ENCODE measurements around the gene SDK1.
"Not testable (repeated sequence)": the region's sequence is repeated elsewhere in the genome, so short reads cannot be mapped to it uniquely, and the experiment has no call there.

The SDK1 gene

DNA sequence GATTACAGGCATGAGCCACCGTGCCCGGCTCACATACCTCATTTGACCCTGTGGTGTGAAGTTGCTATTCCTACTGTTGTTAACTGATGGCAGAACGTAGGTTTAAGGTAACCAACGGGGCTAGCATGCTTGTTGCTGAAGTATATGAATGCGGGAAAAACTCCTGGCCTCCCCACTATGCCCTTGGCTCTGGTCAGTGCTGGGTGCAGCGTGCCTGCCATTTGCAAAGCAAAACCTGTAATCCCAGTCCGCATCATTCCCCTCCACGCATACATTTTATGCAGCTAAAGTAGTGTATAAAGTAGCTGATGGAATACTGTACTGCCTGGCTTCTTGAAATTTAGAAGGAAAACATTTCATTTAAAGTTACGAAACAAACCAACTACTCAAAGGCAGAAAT lies 273.3 kb downstream of the SDK1 start:
- DNase-seq (ENCODE audit: extremely low read depth, low read depth), result no peak
- TF ChIP-seq, protein P1, sequence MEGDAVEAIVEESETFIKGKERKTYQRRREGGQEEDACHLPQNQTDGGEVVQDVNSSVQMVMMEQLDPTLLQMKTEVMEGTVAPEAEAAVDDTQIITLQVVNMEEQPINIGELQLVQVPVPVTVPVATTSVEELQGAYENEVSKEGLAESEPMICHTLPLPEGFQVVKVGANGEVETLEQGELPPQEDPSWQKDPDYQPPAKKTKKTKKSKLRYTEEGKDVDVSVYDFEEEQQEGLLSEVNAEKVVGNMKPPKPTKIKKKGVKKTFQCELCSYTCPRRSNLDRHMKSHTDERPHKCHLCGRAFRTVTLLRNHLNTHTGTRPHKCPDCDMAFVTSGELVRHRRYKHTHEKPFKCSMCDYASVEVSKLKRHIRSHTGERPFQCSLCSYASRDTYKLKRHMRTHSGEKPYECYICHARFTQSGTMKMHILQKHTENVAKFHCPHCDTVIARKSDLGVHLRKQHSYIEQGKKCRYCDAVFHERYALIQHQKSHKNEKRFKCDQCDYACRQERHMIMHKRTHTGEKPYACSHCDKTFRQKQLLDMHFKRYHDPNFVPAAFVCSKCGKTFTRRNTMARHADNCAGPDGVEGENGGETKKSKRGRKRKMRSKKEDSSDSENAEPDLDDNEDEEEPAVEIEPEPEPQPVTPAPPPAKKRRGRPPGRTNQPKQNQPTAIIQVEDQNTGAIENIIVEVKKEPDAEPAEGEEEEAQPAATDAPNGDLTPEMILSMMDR (IDR thresholded peaks at IDR 0.05; ENCODE audit: low read depth, low read length), result no peak

DNA sequence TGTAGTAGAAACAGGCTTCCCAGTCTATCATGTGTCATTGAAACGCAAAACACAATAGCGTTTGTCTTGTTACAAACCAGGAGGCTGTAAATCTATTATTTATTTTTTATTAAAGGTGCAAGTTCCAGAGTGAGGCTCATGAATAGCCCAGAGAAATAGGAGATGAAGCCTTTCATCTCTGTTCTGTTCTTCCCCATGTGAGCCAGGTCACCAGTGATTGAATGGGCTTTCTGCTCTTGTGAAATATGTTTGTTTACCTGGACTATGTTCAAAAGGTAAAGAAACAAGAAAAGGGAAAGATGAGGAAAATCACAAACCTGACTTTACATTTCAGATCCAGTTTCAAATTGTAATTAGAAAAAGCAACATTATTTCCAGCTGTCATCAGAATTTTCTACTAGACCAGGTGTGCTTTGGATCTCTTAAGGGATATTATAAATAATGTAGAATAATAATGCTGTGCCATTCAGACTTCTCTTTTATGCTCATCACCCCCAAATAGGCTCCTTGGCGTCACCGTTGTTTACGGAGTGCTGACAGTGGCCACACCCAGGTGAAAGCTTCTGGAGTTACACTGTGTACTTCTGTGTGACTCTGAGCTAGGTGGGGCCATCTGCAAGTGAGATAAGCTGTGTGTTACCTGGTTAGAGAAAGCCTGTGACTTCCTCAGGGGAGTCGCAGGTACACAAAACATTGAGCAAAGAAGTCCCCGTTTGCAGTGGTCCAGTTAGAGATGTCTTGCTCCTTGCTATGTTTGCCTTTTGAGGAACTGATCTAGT lies 274.9 kb downstream of the SDK1 start:
- DNase-seq (ENCODE audit: extremely low read depth, low read depth), result no peak
- TF ChIP-seq, protein P1 (IDR thresholded peaks at IDR 0.05; ENCODE audit: low read depth, low read length), result no peak

DNA sequence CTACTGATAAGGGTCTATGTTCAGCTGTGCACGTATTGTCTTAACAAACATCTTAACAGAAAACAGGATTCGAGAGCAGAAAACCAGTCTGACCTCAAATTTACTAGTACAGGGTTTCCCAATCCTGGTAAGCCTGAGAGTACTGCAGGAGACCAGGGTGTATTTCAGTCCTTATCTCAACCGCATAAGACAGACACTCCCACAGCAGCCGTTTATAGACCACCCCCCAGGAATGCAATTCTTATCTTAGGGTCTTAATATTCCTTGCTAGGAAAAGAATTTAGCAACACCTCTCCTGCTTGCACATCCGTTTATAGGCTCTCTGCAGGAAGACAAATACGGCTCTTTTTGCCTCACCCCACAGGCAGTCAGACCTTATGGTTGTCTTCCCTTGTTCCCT lies 277.3 kb downstream of the SDK1 start:
- TF ChIP-seq, protein P1 (IDR thresholded peaks at IDR 0.05; ENCODE audit: low read depth, low read length), result no peak

GRCh38 chr7:3579638-3580219 lies 278.7 kb downstream of the SDK1 start:
- no peak for DNase-seq (ENCODE audit: extremely low read depth, low read depth)
- TF ChIP-seq, protein P1 (IDR thresholded peaks at IDR 0.05; ENCODE audit: low read depth, low read length), result no peak

More for the DNA sequence above, 277.3 kb downstream of the SDK1 start:
- no peak for DNase-seq (ENCODE audit: extremely low read depth, low read depth)

DNA sequence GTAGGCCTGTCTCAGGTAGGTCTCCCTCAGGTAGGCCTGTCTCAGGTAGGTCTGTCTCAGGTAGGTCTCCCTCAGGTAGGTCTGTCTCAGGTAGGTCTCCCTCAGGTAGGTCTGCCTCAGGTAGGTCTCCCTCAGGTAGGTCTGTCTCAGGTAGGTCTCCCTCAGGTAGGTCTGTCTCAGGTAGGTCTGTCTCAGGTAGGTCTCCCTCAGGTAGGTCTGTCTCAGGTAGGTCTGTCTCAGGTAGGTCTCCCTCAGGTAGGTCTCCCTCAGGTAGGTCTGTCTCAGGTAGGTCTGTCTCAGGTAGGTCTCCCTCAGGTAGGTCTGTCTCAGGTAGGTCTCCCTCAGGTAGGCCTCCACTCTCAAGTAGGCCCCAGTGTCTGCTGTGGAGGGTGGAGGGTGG lies 281.1 kb downstream of the SDK1 start:
- DNase-seq (ENCODE audit: extremely low read depth, low read depth), result not testable (repeated sequence)

GRCh38 chr7:3585826-3586225 lies 284.8 kb downstream of the SDK1 start:
- no peak for DNase-seq (ENCODE audit: extremely low read depth, low read depth)
- TF ChIP-seq, protein P1 (IDR thresholded peaks at IDR 0.05; ENCODE audit: low read depth, low read length), result no peak

DNA sequence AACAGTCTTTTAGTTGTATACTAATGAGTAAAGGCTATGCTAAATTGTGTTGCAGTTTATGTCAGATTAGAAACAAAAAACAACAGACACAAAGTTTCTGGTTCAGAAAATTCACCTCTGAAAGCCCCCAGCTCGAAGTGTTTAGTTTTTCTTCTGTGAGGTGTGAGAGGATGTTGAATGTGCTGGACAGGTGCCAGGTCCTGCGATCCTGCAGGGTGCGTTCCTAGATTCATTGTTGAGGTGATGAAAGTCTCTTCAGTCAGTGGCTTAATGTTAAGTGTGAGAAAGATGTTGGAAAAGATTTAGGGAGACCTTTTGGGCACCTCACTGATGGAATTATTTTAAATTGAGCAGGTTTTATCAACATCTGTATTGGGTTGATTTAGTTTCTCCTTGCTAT lies 287.3 kb downstream of the SDK1 start:
- DNase-seq (ENCODE audit: extremely low read depth, low read depth), result no peak
- TF ChIP-seq, protein P1 (IDR thresholded peaks at IDR 0.05; ENCODE audit: low read depth, low read length), result no peak
